ENCODE data around the gene ROBO1. TPM values are rescaled to one million over a fixed set of nuclear protein-coding genes. Genes with fewer than 3 reads are reported as not detected.

Gene ROBO1
- total and polyA plus RNA-seq, 12 donors: 6.4 to 144 (median 43.9) TPM

GRCh38 chr3:79297245-79297960 lies 470.4 kb downstream of the ROBO1 start:
- 53 to 59% (median 57%) methylated on average over 1 of the region's 1 CpG for WGBS, 4 donors
- no peak for TF ChIP-seq CTCF (IDR thresholded peaks at IDR 0.05)
- no peak for TF ChIP-seq POLR2A (IDR thresholded peaks at IDR 0.05)
- H3K27ac ChIP-seq: no peak overlapping the region
- H3K27me3 ChIP-seq: no peaks in the 10 kb centered on the region
- no peak overlapping the region for H3K4me3 ChIP-seq
- no peak for DNase-seq
- no peaks in the 10 kb centered on the region for H3K9me3 ChIP-seq (replicated peaks in 1 of 3)
- H3K36me3 ChIP-seq (replicated peaks in 1 of 2): no peaks in the 10 kb centered on the region
- no peaks in the 10 kb centered on the region for H3K4me1 ChIP-seq (replicated peaks in 1 of 2)
- intact Hi-C loops (cut with DNase I): no loop called here

GRCh38 chr3:79286882-79287281 lies 480.9 kb downstream of the ROBO1 start:
- intact Hi-C loops (cut with DNase I): no loop called here
- H3K36me3 ChIP-seq (replicated peaks in 1 of 2): no peaks in the 10 kb centered on the region
- no peaks in the 10 kb centered on the region for H3K4me1 ChIP-seq (replicated peaks in 1 of 2)
- no peak for DNase-seq
- 79 to 85% (median 84%) methylated on average over 3 of the region's 3 CpGs for WGBS, 4 donors
- no peaks in the 10 kb centered on the region for H3K9me3 ChIP-seq (replicated peaks in 1 of 3)
- no peaks in the 10 kb centered on the region for H3K27me3 ChIP-seq
- no peak overlapping the region for H3K27ac ChIP-seq
- no peak overlapping the region for H3K4me3 ChIP-seq
- TF ChIP-seq POLR2A (IDR thresholded peaks at IDR 0.05) (no peak), CTCF (IDR thresholded peaks at IDR 0.05) (no peak)

GRCh38 chr3:79285871-79286270 lies 481.9 kb downstream of the ROBO1 start:
- no peaks in the 10 kb centered on the region for H3K36me3 ChIP-seq (replicated peaks in 1 of 2)
- no peak for DNase-seq
- TF ChIP-seq POLR2A (IDR thresholded peaks at IDR 0.05) (no peak), CTCF (IDR thresholded peaks at IDR 0.05) (no peak)
- H3K4me1 ChIP-seq (replicated peaks in 1 of 2): no peaks in the 10 kb centered on the region
- 62 to 75% (median 65%) methylated on average over 2 of the region's 2 CpGs for WGBS, 4 donors
- H3K27ac ChIP-seq: no peak overlapping the region
- H3K4me3 ChIP-seq: no peak overlapping the region
- no peaks in the 10 kb centered on the region for H3K27me3 ChIP-seq
- intact Hi-C loops (cut with DNase I): no loop called here
- no peaks in the 10 kb centered on the region for H3K9me3 ChIP-seq (replicated peaks in 1 of 3)

- 89 to 98% (median 91%) methylated on average over 3 of the region's 3 CpGs for whole genome bisulfite sequencing, 4 donors
- H3K27me3 ChIP-seq: no peaks in the 10 kb centered on the region
- H3K9me3 ChIP-seq (replicated peaks in 1 of 3): no peaks in the 10 kb centered on the region
- no peaks in the 10 kb centered on the region for H3K4me1 ChIP-seq (replicated peaks in 1 of 2)
- TF ChIP-seq POLR2A (IDR thresholded peaks at IDR 0.05): no peak
- no peak for TF ChIP-seq CTCF (IDR thresholded peaks at IDR 0.05)
- H3K27ac ChIP-seq: no peak overlapping the region
- intact Hi-C loops (cut with DNase I): no loop called here
- DNase-seq: no peak
- no peak overlapping the region for H3K4me3 ChIP-seq
- no peaks in the 10 kb centered on the region for H3K36me3 ChIP-seq (replicated peaks in 1 of 2)
These were observed 482.4 kb downstream of the ROBO1 start for GRCh38 chr3:79285380-79285779.
